Activated B cell treated with CpG ODN at 0.5 μM for 24 hours (primary cell): ENCODE data around the gene PHF12. TPM values are rescaled to one million over a fixed set of nuclear protein-coding genes. Genes with fewer than 3 reads are reported as not detected.

Experiments used
- ATAC-seq: fragments of 200-7000 bp; cut with Tn5 transposase; one replicate; pipeline ENCODE4 v1.10.0; 2021; ENCODE audit warnings: low read depth, mild to moderate bottlenecking, moderate library complexity
- CTCF ChIA-PET: fragments of 350-600 bp; sonication (Branson Sonifier 250); formaldehyde crosslinking; loops from one replicate; lab custom pipeline; 2021; ENCODE audit warnings: antibody characterized with exemption; lab: Charles Lee
- POLR2A ChIA-PET: fragments of 350-600 bp; sonication (Branson Sonifier 250); formaldehyde crosslinking; loops from one replicate; lab custom pipeline; 2021; ENCODE audit warnings: antibody characterized with exemption; lab: Charles Lee
- DNase-seq: peaks from one replicate; pipeline ENCODE4 v3.0.0; 2022
- H3K27ac Mint-ChIP-seq: one replicate; pipeline ENCODE4 v1.8.0; 2020; ENCODE audit warnings: mixed read lengths
- H3K27me3 Mint-ChIP-seq: one replicate; pipeline ENCODE4 v1.8.0; 2021; ENCODE audit warnings: mixed read lengths
- H3K36me3 Mint-ChIP-seq: one replicate; pipeline ENCODE4 v1.8.0; 2021; ENCODE audit warnings: low read depth, mixed read lengths
- H3K4me1 Mint-ChIP-seq: one replicate; pipeline ENCODE4 v1.8.0; 2021; ENCODE audit warnings: mixed read lengths
- H3K4me3 Mint-ChIP-seq: one replicate; pipeline ENCODE4 v1.8.0; 2020; ENCODE audit warnings: mild to moderate bottlenecking, mixed read lengths
- H3K9me3 Mint-ChIP-seq: one replicate; pipeline ENCODE4 v1.8.0; 2020; ENCODE audit warnings: mixed read lengths
- CTCF ChIP-seq: fragments of 200-600 bp; IDR thresholded peaks from one replicate; pipeline ENCODE4 v1.8.0; 2022; ENCODE audit warnings: antibody characterized with exemption, mild to moderate bottlenecking
- intact Hi-C: fragments of 100-400 bp; cut with micrococcal nuclease; formaldehyde crosslinking; loops from one replicate; pipeline ENCODE4 v1.15.1; 2024
- total RNA-seq: library from RNA; stranded (reverse); gene quantifications from 2 replicates; pipeline ENCODE4 v1.2.3, GENCODE V29; 2022

Gene PHF12
- total RNA-seq, 1 donor from 2014 or later = 96.5 TPM

- DNase-seq (no peak), ATAC-seq (peak; percentile 88)
- peaks cover 22% of the 10 kb centered on the region for H3K4me1 Mint-ChIP-seq
- POLR2A ChIA-PET = interaction anchor here (0.6 to 1.3 kb wide), 2 partner anchors 11 to 163 kb away, joined by 3 read pairs; no protein-coding TSS in a partner anchor
- TF ChIP-seq CTCF = no peak
- H3K9me3 Mint-ChIP-seq = no peaks in the 10 kb centered on the region
- intact Hi-C loops = no loop called here
- CTCF ChIA-PET = interaction anchor here (1.9 kb wide), 1 partner anchor 17 kb away, joined by 4 read pairs; no protein-coding TSS in a partner anchor
- H3K4me3 Mint-ChIP-seq = peak overlapping the region; percentile 53
- no peaks in the 10 kb centered on the region for H3K36me3 Mint-ChIP-seq
- peaks cover under 1% of the 10 kb centered on the region for H3K27me3 Mint-ChIP-seq
- H3K27ac Mint-ChIP-seq = peak overlapping the region; percentile 84
Measured at GRCh38 chr17:28982131-28982793, 30.9 kb upstream of the PHF12 start.

DNA sequence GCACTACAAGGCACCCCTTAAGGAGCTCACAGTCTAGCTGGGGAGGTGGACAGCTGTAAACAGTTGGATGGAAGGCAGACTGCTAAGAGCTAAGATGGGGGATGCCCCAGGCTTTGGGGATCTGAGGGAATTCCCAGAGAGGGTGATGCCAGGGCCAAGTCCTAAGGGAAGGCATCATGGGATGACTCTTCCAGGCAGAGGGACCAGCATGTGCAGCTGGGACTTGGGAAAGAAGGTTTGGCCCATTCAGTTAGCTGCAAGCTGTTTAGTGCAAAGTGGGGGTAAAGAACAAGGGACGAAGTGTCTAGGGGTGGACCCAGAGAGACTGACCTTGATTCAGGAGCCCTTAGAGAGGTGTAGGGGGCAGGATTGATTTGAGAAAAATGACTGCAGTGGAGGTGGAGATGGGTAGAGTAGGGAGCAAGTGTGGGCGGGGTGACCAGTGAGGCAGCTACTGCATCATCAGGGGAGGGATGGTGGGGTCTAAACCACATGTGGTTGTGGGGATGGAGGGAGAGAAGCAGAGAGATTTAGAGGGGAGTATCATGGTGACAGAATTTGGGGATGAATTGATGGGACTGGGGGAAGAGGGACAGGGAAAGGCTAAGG, 27.1 kb upstream of the PHF12 start:
- CTCF ChIA-PET = no interaction called here
- no peak overlapping the region for H3K4me3 Mint-ChIP-seq
- ATAC-seq (no peak), DNase-seq (no peak)
- H3K36me3 Mint-ChIP-seq = no peaks in the 10 kb centered on the region
- POLR2A ChIA-PET = interaction anchor here (0.6 to 0.7 kb wide), 2 partner anchors 122 to 171 kb away, joined by 3 to 5 read pairs; no protein-coding TSS in a partner anchor
- no peak for TF ChIP-seq CTCF
- no peaks in the 10 kb centered on the region for H3K9me3 Mint-ChIP-seq
- H3K27me3 Mint-ChIP-seq = no peaks in the 10 kb centered on the region
- H3K27ac Mint-ChIP-seq = no peak overlapping the region
- peaks cover 16% of the 10 kb centered on the region for H3K4me1 Mint-ChIP-seq
- intact Hi-C loops = no loop called here

- CTCF ChIA-PET = no interaction called here
Measured at GRCh38 chr17:28977659-28978355, 26.5 kb upstream of the PHF12 start.

DNA sequence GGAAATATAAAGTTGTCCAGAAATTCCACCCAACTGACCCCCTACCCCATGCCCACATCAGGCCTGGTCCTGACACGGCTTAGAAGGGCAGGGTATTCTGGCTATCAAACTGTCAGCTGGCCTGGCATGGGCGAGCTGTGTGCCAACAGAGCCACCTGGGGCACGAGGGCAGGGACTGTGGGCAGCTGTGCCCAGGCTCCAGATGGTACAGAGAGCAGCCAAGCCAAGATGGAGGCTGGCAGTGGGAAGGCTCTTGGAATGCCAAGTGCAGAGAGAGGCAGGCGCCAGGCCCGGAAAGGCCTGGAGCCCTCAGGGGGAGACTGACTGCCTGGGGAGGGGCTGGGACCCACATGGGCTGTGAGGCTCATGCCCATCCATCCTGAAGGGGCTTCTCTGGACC, 24.3 kb upstream of the PHF12 start:
- ATAC-seq (no peak), DNase-seq (no peak)
- ChIA-PET CTCF (interaction anchor here (0.7 kb wide), 1 partner anchor 10 kb away, joined by 3 read pairs; no protein-coding TSS in a partner anchor), POLR2A (interaction anchor here (0.5 kb wide), 1 partner anchor 1188 kb away, joined by 4 read pairs; no protein-coding TSS in a partner anchor)
- Mint-ChIP-seq H3K36me3 (no peaks in the 10 kb centered on the region), H3K27me3 (no peaks in the 10 kb centered on the region), H3K4me3 (no peak overlapping the region), H3K27ac (no peak overlapping the region), H3K4me1 (no peaks in the 10 kb centered on the region), H3K9me3 (no peaks in the 10 kb centered on the region)
- intact Hi-C loops = no loop called here
- TF ChIP-seq CTCF = no peak

More at GRCh38 chr17:28977659-28978355, 26.5 kb upstream of the PHF12 start:
- ATAC-seq (no peak), DNase-seq (no peak)
- Mint-ChIP-seq H3K4me1 (peaks cover 10% of the 10 kb centered on the region), H3K36me3 (no peaks in the 10 kb centered on the region), H3K4me3 (no peak overlapping the region), H3K27ac (no peak overlapping the region), H3K9me3 (no peaks in the 10 kb centered on the region), H3K27me3 (no peaks in the 10 kb centered on the region)
- intact Hi-C loops = no loop called here
- no peak for TF ChIP-seq CTCF
- POLR2A ChIA-PET = interaction anchor here (0.7 kb wide), 1 partner anchor 171 kb away, joined by 3 read pairs; no protein-coding TSS in a partner anchor
